ENCODE data around the gene CLSTN2.

DNA sequence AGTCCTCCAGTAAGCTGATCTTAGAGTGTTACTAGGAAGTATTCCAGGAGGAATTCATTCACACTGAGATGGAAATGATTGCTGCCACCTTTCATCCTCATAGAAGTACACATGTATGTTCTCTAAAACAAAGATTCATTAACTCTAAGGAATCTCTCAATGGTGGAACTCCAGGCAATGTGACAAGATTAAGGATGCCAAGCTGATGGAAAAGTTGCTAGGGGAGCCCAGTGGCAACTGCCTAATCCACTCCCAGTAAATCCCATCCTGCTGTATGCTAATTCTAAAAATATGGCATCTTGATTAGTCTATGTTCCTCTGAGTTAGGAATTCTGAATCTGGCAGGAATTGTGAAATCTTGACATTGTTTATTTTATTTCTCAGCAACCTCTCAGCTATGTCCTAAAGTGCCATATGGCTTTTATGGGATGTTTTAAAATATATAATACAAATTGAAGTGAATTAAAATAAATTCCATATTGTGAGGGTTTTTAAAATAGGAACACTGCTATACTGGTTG, 532.9 kb downstream of the CLSTN2 start:
- TF ChIP-seq POLR2AphosphoS5 (IDR thresholded peaks at IDR 0.05; ENCODE audit: low read depth, low read length): no peak
- TF ChIP-seq, protein P1, sequence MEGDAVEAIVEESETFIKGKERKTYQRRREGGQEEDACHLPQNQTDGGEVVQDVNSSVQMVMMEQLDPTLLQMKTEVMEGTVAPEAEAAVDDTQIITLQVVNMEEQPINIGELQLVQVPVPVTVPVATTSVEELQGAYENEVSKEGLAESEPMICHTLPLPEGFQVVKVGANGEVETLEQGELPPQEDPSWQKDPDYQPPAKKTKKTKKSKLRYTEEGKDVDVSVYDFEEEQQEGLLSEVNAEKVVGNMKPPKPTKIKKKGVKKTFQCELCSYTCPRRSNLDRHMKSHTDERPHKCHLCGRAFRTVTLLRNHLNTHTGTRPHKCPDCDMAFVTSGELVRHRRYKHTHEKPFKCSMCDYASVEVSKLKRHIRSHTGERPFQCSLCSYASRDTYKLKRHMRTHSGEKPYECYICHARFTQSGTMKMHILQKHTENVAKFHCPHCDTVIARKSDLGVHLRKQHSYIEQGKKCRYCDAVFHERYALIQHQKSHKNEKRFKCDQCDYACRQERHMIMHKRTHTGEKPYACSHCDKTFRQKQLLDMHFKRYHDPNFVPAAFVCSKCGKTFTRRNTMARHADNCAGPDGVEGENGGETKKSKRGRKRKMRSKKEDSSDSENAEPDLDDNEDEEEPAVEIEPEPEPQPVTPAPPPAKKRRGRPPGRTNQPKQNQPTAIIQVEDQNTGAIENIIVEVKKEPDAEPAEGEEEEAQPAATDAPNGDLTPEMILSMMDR (IDR thresholded peaks at IDR 0.05 in 2 of 3, conservative IDR thresholded peaks at IDR 0.05 in 1 of 3; ENCODE audit: borderline replicate concordance in 1 of 3, insufficient read depth in 1 of 3, low read depth in 2 of 3, low read length in 2 of 3): no peak
- TF ChIP-seq POLR2A (IDR thresholded peaks at IDR 0.05; ENCODE audit: borderline replicate concordance, extremely low read depth, insufficient read depth, insufficient read length): no peak
- no peak for TF ChIP-seq RAD21 (IDR thresholded peaks at IDR 0.05; ENCODE audit: low read depth)
- no peak for TF ChIP-seq CEBPB (IDR thresholded peaks at IDR 0.05; ENCODE audit: low read depth)
- no peak for TF ChIP-seq EZH2 (IDR thresholded peaks at IDR 0.05)
- TF ChIP-seq, protein P2, sequence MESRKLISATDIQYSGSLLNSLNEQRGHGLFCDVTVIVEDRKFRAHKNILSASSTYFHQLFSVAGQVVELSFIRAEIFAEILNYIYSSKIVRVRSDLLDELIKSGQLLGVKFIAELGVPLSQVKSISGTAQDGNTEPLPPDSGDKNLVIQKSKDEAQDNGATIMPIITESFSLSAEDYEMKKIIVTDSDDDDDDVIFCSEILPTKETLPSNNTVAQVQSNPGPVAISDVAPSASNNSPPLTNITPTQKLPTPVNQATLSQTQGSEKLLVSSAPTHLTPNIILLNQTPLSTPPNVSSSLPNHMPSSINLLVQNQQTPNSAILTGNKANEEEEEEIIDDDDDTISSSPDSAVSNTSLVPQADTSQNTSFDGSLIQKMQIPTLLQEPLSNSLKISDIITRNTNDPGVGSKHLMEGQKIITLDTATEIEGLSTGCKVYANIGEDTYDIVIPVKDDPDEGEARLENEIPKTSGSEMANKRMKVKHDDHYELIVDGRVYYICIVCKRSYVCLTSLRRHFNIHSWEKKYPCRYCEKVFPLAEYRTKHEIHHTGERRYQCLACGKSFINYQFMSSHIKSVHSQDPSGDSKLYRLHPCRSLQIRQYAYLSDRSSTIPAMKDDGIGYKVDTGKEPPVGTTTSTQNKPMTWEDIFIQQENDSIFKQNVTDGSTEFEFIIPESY (IDR thresholded peaks at IDR 0.05; ENCODE audit: extremely low read depth, insufficient replicate concordance, low read length): no peak
- TF ChIP-seq EGR1 (IDR thresholded peaks at IDR 0.05; ENCODE audit: low read depth): no peak
- TF ChIP-seq YY1 (IDR thresholded peaks at IDR 0.05; ENCODE audit: extremely low read depth, insufficient replicate concordance, low read depth, low read length): no peak
- no peak for TF ChIP-seq JUND (IDR thresholded peaks at IDR 0.05)
- TF ChIP-seq, protein P3, sequence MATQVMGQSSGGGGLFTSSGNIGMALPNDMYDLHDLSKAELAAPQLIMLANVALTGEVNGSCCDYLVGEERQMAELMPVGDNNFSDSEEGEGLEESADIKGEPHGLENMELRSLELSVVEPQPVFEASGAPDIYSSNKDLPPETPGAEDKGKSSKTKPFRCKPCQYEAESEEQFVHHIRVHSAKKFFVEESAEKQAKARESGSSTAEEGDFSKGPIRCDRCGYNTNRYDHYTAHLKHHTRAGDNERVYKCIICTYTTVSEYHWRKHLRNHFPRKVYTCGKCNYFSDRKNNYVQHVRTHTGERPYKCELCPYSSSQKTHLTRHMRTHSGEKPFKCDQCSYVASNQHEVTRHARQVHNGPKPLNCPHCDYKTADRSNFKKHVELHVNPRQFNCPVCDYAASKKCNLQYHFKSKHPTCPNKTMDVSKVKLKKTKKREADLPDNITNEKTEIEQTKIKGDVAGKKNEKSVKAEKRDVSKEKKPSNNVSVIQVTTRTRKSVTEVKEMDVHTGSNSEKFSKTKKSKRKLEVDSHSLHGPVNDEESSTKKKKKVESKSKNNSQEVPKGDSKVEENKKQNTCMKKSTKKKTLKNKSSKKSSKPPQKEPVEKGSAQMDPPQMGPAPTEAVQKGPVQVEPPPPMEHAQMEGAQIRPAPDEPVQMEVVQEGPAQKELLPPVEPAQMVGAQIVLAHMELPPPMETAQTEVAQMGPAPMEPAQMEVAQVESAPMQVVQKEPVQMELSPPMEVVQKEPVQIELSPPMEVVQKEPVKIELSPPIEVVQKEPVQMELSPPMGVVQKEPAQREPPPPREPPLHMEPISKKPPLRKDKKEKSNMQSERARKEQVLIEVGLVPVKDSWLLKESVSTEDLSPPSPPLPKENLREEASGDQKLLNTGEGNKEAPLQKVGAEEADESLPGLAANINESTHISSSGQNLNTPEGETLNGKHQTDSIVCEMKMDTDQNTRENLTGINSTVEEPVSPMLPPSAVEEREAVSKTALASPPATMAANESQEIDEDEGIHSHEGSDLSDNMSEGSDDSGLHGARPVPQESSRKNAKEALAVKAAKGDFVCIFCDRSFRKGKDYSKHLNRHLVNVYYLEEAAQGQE (IDR thresholded peaks at IDR 0.05; ENCODE audit: low read depth): no peak

Data from HCT116 (cell line).